Activated CD4-positive, alpha-beta memory T cell treated with anti-CD3 and anti-CD28 coated beads, Interleukin-2, amount 10 ng/mL, durations not matched to agents 7 days and 5 days (primary cell): ENCODE data around the gene FUT1. TPM values are rescaled to one million over a fixed set of nuclear protein-coding genes. Genes with fewer than 3 reads are reported as not detected.
A peak's percentile ranks its signal among the peaks of the same experiment; 100 is the strongest.
"Not testable (repeated sequence)": the region's sequence is repeated elsewhere in the genome, so short reads cannot be mapped to it uniquely, and the experiment has no call there.

ENCODE experiments used
- CTCF ChIA-PET: fragments of 350-600 bp; sonication (Branson Sonifier 250); formaldehyde crosslinking; loops from one replicate; lab custom pipeline; 2021; ENCODE audit warnings: antibody characterized with exemption, inconsistent platforms; lab: Charles Lee
- POLR2A ChIA-PET: fragments of 350-600 bp; sonication (Branson Sonifier 250); formaldehyde crosslinking; loops from one replicate; lab custom pipeline; 2021; ENCODE audit warnings: antibody characterized with exemption; lab: Charles Lee
- DNase-seq: peaks from one replicate; pipeline ENCODE4 v3.0.0-alpha.2; 2020
- H3K27ac Mint-ChIP-seq: one replicate; pipeline ENCODE4 v1.8.0; 2021; ENCODE audit warnings: mild to moderate bottlenecking, mixed read lengths
- H3K27me3 Mint-ChIP-seq: one replicate; pipeline ENCODE4 v1.8.0; 2021; ENCODE audit warnings: mixed read lengths
- H3K36me3 Mint-ChIP-seq: one replicate; pipeline ENCODE4 v1.8.0; 2021; ENCODE audit warnings: low read depth, mixed read lengths
- H3K4me1 Mint-ChIP-seq: one replicate; pipeline ENCODE4 v1.8.0; 2021; ENCODE audit warnings: mixed read lengths
- H3K4me3 Mint-ChIP-seq: one replicate; pipeline ENCODE4 v1.8.0; 2021; ENCODE audit warnings: mild to moderate bottlenecking, mixed read lengths
- H3K9me3 Mint-ChIP-seq: one replicate; pipeline ENCODE4 v1.8.0; 2021; ENCODE audit warnings: mixed read lengths
- total RNA-seq, 2 experiments: library from RNA; stranded (reverse); gene quantifications; one replicate each; pipeline ENCODE4 v1.2.3, GENCODE V29; 2021

Gene FUT1
- total RNA-seq, 2 experiments from 2014 or later: 0.28 to 0.45 TPM

DNA sequence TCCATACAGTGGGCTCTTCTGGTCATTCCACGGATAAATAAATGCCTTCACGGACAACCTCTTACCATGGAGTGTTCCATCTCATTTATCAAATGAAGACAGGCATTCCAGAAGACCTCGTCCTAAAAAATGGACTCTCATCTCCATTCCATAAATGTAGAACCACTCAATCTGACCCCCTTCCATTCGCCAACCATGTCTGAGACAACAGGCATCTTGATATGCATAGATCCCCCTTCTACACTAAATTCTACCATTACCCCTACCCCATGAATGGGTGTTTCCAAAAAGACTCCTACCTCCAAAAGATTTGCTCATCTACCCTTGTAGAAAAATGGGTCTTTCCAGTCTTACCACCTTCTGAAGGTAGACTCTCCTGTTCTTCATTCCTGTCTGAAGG lies 21.0 kb downstream of the FUT1 start:
- no peak overlapping the region for H3K27ac Mint-ChIP-seq
- H3K4me3 Mint-ChIP-seq: no peak overlapping the region
- ChIA-PET POLR2A (no interaction called here), CTCF (no interaction called here)
- H3K36me3 Mint-ChIP-seq: peaks cover 12% of the 10 kb centered on the region
- DNase-seq: no peak
- H3K4me1 Mint-ChIP-seq: peaks cover 10% of the 10 kb centered on the region
- H3K27me3 Mint-ChIP-seq: no peaks in the 10 kb centered on the region
- peaks cover 12% of the 10 kb centered on the region for H3K9me3 Mint-ChIP-seq

DNA sequence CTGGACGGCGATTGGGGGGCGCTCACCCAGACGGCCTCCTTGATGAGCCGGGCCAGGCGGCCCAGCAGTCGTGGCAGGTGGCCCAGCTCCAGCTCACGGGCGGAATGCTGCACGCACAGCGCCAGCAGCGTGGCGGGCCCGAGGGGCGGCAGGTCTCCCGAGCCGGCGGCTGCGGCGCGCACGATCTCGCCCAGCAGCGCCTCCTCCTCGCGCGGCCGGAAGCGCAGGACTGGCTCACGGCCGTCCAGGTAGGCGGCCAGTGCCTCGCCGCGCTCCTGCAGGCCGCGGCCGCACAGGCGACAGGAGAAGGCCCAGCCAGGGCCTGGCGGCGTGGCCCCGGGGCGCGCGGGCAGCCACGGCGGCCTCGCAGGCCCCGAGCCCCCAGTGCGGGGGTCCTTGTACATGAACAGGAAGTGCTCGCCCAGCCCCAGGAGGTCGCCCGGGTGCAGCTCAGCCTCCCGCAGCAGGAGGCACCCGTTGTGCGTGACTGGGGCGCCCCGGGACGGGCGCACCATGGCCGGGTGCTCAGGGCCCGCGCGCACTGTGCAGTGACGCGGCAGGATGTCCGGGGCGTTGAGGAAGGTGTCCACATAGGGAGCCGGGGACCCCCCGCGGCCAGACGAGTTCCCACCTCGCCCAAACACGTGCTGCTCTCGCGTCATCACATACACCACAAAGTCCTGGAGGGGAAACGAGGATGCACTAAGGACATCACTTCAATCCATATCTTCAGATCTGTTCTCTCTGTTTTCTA lies 23.4 kb downstream of the FUT1 start:
- Mint-ChIP-seq H3K4me3 (no peak overlapping the region), H3K27me3 (no peaks in the 10 kb centered on the region), H3K36me3 (peaks cover 27% of the 10 kb centered on the region), H3K9me3 (peaks cover 25% of the 10 kb centered on the region), H3K4me1 (peaks cover 27% of the 10 kb centered on the region), H3K27ac (no peak overlapping the region)
- DNase-seq: no peak
- ChIA-PET CTCF (interaction anchor here (1.6 kb wide), 1 partner anchor 10 kb away, joined by 7 read pairs; no protein-coding TSS in a partner anchor), POLR2A (interaction anchor here (1.6 kb wide), 1 partner anchor 10 kb away, joined by 4 read pairs; no protein-coding TSS in a partner anchor)

DNA sequence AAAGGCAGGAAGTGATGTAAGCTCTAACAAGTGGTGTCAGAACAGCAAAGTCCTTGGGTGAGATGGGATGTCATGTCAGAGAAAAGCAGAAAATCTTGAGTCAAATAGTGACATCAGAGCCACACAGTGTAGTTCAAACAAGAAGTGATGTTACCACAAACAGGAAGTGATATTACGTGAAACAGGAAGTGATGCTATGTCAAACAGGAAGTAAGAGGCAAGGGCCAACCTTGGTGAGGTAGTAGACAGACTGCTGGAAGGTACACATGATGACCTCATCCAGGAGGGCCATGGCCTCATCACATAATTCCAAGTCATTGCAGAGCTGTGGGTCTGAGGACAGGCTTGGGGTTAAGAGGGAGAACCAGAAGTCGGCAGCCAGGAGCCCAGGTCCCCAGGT lies 25.9 kb downstream of the FUT1 start:
- DNase-seq: peak; percentile 47
- CTCF ChIA-PET: interaction anchor here (1.3 to 3.5 kb wide), 2 partner anchors 12 to 69 kb away, joined by 5 to 14 read pairs; no protein-coding TSS in a partner anchor
- Mint-ChIP-seq H3K9me3 (peaks cover 25% of the 10 kb centered on the region), H3K36me3 (peaks cover 27% of the 10 kb centered on the region), H3K27me3 (no peaks in the 10 kb centered on the region), H3K4me3 (no peak overlapping the region), H3K4me1 (peaks cover 32% of the 10 kb centered on the region), H3K27ac (peak overlapping the region; percentile 81)
- POLR2A ChIA-PET: interaction anchor here (0.9 to 3.4 kb wide), 4 partner anchors 10 to 33 kb away, joined by 3 to 11 read pairs (median 3); no protein-coding TSS in a partner anchor

DNA sequence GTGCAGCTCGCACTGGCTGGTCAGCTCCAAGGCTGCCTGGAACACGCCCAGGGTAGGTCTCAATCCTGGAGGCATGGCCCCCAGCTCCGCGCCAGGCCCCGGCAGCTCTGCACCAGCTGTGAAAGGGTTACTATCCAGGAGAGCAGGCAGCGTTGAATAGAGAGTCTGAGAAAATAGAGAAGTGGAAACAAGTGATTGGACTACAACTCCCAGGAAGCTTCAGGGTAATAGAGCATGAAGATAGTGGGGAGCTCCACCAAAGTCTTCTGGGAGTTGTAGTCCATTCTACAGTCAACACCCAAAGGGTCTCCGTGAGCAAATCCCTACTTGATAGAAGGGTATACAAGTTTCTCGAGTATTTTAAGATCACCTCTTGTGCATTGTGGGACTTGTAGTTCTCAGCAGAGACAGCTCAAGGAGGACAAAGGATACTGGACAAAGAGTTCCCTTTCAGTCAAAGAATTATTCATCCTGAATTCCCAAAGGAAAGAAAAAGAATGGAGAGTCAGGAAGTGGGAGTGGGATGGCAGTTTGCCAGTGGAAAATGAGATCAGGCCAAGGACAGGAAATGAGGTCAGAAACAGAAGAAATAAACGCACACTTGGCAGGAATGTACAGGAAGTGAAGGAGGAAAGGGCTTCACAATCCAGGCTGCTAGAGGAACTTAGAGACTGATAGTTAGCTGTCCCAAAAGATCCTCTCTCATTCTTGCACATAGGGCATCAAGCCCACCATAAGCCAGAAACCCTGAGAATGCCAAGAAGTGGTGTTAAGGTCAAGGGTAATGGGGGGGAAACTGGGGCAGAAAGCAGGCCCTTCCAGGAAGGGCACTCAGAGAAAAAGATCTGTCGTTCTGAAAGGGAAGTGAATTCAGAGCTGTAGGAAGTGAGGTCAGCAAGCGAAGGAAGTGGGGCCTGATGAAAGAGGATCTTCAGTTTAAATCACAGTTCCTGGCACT lies 27.4 kb downstream of the FUT1 start:
- Mint-ChIP-seq H3K27ac (peak overlapping the region; percentile 82), H3K4me1 (peaks cover 43% of the 10 kb centered on the region), H3K36me3 (peaks cover 27% of the 10 kb centered on the region), H3K4me3 (no peak overlapping the region), H3K9me3 (peaks cover 21% of the 10 kb centered on the region), H3K27me3 (no peaks in the 10 kb centered on the region)
- no peak for DNase-seq
- CTCF ChIA-PET: interaction anchor here (2.2 to 3.5 kb wide), 2 partner anchors 14 to 268 kb away, joined by 6 to 14 read pairs; partner anchors contain the start of genes GYS1 and RUVBL2
- POLR2A ChIA-PET: interaction anchor here (0.9 to 3.4 kb wide), 6 partner anchors 9 to 176 kb away, joined by 3 to 11 read pairs (median 4); no protein-coding TSS in a partner anchor

GRCh38 chr19:48722196-48722708 lies 30.2 kb downstream of the FUT1 start:
- Mint-ChIP-seq H3K27me3 (no peaks in the 10 kb centered on the region), H3K36me3 (peaks cover 22% of the 10 kb centered on the region), H3K4me3 (no peak overlapping the region), H3K27ac (no peak overlapping the region), H3K4me1 (peaks cover 40% of the 10 kb centered on the region), H3K9me3 (peaks cover 18% of the 10 kb centered on the region)
- ChIA-PET CTCF (no interaction called here), POLR2A (no interaction called here)
- no peak for DNase-seq

DNA sequence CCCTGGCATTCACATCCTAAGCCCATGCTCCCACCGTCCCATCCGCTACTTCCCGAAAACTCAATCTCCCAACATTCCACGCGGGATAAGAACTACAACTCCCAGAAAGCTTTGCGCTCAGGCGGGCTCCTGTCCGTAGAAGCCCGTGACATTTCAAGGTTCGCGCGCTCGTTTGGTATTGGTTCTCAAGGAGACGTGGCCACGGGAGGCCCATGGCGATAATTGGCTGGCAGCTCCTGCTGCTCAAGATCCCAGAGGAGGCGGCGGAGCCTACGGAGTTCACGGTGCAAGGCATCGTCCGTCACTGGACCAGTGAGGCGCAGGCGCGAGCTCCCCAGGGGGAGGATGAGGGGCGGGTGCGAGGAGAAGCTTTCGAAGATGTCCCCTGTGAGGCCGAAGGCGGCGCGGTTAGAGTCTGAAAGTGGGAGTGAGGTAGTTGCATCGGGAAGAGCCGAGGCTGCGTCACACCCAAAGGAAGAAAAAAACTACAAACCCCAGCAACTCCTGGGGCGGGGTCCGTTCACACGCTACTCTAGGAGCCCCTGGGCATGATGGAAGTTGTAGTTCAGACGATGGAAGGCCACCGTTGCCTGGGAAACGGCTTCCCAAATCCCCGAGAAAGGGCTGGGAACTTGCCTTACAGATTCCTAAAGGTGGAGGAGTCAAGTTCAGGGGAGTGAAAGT lies 31.7 kb downstream of the FUT1 start:
- Mint-ChIP-seq H3K36me3 (peaks cover 11% of the 10 kb centered on the region), H3K4me1 (peaks cover 30% of the 10 kb centered on the region), H3K9me3 (peaks cover 9% of the 10 kb centered on the region), H3K27me3 (no peaks in the 10 kb centered on the region), H3K4me3 (peak overlapping the region; percentile 87), H3K27ac (peak overlapping the region; percentile 95)
- ChIA-PET POLR2A (interaction anchor here (0.7 to 1.4 kb wide), 3 partner anchors 13 to 244 kb away, joined by 3 to 9 read pairs (median 3); no protein-coding TSS in a partner anchor), CTCF (interaction anchor here (0.6 to 1.2 kb wide), 4 partner anchors 45 to 1235 kb away, joined by 3 to 5 read pairs (median 4); partner anchors contain the start of genes GYS1 and RUVBL2)
- peak; percentile 96 for DNase-seq

DNA sequence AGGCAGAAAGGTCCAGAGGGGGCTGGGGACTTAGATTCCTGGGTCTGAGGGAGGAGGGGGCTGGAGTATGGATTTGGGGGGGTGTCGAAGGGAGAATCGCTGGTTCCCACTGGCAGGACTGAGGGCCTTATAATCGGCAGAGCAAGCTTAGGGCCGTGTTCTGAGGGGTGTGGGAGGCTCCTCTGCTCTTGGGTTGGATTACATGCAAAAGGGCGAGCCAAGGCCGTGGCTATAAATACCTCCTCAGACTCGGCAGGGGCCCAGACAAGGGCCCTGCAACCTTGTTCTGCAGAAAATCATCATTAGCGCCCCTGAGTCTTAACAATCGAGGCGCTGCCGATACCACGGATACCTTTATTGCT lies 32.2 kb downstream of the FUT1 start:
- CTCF ChIA-PET: interaction anchor here (0.6 to 1.2 kb wide), 3 partner anchors 45 to 1235 kb away, joined by 3 to 5 read pairs (median 5); partner anchors contain the start of genes GYS1 and RUVBL2
- peaks cover 5% of the 10 kb centered on the region for H3K9me3 Mint-ChIP-seq
- peak overlapping the region; percentile 95 for H3K27ac Mint-ChIP-seq
- H3K4me3 Mint-ChIP-seq: peak overlapping the region; percentile 87
- H3K36me3 Mint-ChIP-seq: peaks cover 6% of the 10 kb centered on the region
- peaks cover 25% of the 10 kb centered on the region for H3K4me1 Mint-ChIP-seq
- H3K27me3 Mint-ChIP-seq: no peaks in the 10 kb centered on the region
- POLR2A ChIA-PET: interaction anchor here (0.7 to 1.4 kb wide), 3 partner anchors 13 to 244 kb away, joined by 3 to 9 read pairs (median 3); no protein-coding TSS in a partner anchor
- no peak for DNase-seq

- CTCF ChIA-PET: no interaction called here
- Mint-ChIP-seq H3K4me3 (peak within 1 kb of the TSS; percentile 87), H3K27me3 (no peaks in the 10 kb centered on the region), H3K27ac (peak within 1 kb of the TSS; percentile 95), H3K9me3 (no peaks in the 10 kb centered on the region), H3K4me1 (peaks cover 24% of the 10 kb centered on the region), H3K36me3 (no peaks in the 10 kb centered on the region)
- no peak for DNase-seq
- POLR2A ChIA-PET: no interaction called here
Measured at GRCh38 chr19:48719263-48720171, 32.9 kb downstream of the FUT1 start, which contains the start of gene MAMSTR. Gene MAMSTR, minus strand, starts transcription at chr19:48719725. Its CDS starts 694 bp downstream, at chr19:48719031.

GRCh38 chr19:48718711-48719231 lies 33.7 kb downstream of the FUT1 start:
- H3K9me3 Mint-ChIP-seq: no peaks in the 10 kb centered on the region
- H3K27me3 Mint-ChIP-seq: no peaks in the 10 kb centered on the region
- CTCF ChIA-PET: no interaction called here
- no peaks in the 10 kb centered on the region for H3K36me3 Mint-ChIP-seq
- no peak for DNase-seq
- peaks cover 25% of the 10 kb centered on the region for H3K4me1 Mint-ChIP-seq
- no peak overlapping the region for H3K4me3 Mint-ChIP-seq
- POLR2A ChIA-PET: no interaction called here
- no peak overlapping the region for H3K27ac Mint-ChIP-seq

DNA sequence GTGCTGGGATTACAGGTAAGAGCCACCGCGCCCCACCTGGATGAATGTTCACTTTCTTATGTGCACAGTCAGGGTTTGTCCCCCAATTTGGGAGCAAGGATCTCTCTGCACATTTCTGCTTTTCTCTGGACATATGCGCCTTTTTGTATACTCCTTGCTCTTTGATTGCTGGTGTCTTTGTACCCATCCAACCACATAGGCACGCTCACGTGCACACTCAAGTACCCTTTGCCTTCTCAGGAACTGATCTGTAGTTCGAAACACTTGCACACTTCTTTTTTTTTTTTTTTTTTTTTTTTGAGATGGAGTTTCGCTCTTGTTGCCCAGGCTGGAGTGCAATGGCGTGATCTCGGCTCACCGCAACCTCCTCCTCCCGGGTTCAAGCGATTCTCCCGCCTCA lies 34.3 kb downstream of the FUT1 start:
- POLR2A ChIA-PET, H3K36me3 Mint-ChIP-seq, H3K4me3 Mint-ChIP-seq, H3K27ac Mint-ChIP-seq, CTCF ChIA-PET, DNase-seq, H3K27me3 Mint-ChIP-seq, H3K9me3 Mint-ChIP-seq: not testable (repeated sequence)
- peaks cover 29% of the 10 kb centered on the region for H3K4me1 Mint-ChIP-seq
